ENCODE data around the gene PLAGL1.

The PLAGL1 gene

DNA sequence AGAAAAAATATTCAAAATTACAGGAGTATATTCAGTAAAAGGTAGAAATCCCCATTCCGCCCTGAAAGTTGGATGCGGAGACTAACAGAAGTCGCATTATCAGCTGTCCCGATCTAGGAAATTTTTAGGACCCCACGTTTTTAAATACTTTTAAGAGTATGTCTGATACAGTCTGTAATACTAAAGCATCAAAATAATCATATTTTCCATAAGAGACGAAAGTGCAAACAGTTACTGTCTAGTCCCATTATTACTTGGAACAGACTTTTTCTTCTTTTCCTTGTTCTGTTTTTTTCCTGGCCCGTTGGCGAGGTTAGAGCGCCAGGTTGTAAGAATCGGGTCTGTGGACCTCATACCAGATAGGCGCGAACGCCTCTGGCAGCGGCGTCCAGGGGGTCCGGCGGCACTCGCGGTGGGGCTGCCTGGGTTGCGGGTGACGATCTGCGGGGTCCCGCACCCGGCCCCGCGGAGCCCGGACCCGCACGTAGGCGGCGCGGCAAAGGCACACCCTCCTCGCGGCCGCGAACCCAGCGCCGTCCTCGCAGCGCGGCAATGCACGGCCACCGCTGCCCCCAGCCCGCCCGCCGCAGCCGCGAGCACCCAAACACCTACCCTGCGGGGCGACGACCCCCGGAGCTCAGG is 460 bp downstream of the PLAGL1 start:
- no peak for DNase-seq

DNA sequence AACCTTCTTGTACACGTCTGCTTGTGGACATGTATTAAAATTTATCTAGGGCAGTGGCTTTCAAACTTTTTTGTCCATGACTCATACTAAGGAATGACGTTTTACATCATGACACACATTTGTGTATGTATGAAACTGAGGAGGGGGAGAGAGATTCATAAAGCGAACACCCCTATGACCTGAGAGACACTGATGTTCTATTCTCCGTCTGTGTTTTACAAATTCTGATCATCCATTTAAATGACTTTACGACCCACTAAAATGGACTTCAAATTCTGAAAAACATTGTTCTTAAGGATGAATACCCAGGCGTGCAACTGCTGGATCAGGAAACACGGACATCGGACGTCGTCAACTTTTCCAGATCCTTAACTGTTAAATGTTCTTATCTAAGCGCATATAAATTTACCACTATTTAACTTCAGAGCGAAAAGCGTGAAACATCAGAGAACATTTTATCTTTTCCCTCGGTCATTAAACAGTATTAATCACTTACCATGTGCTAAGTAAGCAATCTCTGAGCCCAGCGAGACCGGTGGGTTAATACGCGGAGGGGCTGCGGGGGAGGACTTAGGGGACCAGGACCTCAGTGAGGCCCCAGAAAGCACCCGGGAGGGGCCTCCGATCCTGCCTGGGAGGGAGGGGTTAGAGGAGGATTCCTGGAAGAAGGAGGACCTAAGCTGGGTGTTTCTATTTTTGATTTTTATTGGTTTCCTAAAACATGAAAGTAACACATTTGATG is 1.2 kb downstream of the PLAGL1 start:
- peak; percentile 74 for DNase-seq

DNA sequence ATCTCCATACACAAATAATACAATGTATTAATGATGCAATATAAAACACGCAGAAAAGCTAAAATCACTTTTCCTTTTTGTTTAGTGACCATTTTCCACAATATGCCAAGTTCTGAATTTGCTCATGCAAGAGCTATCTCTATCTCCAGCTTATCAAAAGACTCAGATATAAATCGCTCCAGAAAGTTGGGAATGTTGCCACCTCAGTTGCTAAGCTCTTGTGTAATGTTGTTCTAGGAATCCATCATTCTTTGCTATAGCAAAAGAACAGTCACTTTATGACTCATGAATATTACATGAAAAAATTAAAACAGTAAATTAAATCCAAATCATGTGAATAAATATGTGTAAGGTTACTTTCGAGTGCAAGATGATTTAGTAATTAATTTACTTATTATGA is 8.7 kb downstream of the PLAGL1 start:
- DNase-seq, result peak; percentile 61

DNA sequence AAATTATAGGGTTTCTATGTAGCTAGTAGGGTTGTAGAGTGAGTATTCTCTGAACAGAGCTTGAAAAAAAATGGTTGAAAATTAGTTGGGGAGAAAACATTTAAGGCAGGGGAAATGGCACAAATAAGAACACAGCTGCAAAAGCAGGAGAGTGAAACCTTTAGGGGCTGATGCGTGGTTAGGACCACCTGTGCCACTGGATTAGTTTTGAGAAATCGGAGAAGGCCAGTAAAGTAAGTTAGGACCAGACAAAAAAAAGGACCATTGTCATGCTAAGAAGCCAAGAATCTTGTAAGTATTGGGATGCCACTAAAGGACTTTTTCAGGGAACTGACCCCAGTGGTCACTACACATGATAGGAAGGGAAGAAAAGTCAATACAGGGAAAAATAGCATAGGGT is 9.4 kb downstream of the PLAGL1 start:
- DNase-seq, result no peak

DNA sequence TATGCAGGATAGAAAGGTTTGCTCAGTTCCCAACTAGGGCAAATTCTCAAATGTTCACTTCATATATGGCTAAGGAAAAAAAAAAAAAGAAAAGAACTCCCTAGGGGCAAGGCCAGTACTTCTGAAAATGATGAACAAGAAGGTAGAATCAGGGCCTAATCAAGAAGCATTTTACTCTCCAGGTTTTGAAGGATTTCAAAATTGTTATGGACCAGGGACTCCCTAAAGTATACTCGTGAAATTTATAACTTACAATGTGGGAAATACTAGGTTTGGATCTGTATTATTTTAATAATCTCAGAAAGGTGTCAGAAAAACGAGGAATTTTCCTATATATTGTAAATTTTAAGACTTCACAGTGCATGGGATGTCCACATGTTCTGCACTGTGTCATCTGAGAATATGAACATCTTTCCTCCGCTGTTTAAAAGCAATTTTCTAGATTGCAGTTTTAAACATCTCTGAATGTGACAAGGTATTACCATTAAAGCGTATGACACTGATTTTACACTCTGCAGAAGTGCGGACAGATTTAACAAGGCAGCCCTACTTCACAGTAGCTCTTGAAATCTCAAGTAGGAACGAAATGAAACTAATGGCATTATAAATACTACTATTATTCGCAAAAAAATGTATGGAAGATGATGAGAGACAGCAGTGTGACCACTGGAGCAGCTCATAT is 14.0 kb downstream of the PLAGL1 start:
- no peak for DNase-seq

DNA sequence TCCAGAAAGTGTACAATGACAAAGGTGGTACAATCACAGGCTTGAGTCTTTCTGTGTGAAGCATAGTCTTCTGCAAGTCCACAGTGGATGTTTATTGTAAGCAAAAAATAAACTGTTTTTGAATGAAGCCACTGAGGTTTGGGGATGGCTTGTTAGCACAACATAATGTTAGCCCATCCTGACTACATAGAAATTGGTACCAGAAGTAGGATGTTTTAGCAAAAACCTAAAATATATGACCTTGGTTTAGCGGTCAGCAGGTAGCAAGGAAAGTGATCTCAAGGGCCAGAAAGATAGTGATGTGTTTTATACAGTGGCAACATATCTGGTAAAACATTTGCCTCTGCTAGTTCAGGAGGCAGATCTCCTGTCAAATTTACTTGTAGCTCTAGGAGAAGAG is 15.8 kb downstream of the PLAGL1 start:
- no peak for DNase-seq

DNA sequence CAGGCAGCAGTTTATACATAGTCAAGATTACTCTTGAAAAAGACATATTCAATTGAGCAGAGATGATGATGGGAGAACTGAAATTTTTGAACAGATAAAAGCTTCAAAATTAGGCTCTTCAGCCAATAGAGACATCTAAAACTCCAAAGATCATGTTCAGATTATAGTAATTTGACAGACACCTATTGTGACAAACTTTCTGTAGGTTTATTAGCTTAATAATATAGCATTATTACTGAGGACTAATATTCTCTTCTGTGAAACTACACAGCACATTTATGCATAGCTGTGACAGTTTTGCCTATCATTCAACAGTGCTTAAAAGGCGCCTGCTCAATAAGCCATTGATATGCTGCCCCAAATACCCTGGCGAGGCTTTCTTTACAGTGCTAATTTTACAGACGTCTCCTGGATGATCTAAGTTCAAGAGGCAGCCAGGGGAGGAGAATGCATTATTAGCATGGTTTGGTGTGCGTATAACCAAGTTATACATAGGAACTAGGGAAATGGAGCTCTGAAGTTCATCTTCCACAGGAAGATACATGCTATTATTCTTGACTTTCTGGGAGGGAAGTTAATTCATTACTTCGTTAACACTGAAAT is 21.5 kb downstream of the PLAGL1 start:
- no peak for DNase-seq

DNA sequence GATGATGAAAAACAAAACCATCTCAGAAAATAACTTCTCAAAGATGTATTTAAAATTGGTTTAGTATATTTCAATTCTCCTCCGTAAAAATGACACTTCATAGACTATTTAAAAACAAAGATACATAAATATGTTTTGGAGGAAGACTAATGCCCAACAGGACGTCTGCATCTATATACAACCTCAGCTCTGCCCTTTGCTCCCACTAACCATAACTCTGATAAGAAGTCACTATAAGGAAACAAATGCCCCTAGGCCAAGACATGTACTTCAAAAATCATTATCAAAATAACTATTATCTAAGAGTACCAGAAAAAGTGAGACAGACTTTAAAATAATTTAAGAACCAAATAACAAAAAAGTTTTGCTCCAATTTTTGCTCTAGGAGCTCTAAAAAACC is 23.4 kb downstream of the PLAGL1 start:
- no peak for DNase-seq

DNA sequence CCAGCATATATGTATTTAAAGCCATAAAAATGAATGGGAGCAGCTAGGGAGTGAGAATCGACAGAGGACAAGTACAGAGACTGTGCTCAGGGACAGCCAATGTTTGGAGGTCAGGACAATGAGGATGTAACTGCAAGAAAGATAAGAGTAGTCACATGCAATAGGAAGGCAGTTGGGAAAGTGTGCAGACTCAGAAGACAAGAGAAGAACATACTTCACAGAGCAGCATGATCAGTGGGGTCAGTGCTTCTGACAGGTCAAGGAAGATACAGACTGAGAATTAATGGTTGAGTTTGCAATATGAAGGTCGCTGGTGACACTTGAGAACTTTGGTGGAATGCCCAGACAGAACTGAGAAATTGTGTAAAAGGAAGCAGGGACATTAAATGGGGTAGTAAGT is 25.1 kb downstream of the PLAGL1 start:
- DNase-seq, result no peak

DNA sequence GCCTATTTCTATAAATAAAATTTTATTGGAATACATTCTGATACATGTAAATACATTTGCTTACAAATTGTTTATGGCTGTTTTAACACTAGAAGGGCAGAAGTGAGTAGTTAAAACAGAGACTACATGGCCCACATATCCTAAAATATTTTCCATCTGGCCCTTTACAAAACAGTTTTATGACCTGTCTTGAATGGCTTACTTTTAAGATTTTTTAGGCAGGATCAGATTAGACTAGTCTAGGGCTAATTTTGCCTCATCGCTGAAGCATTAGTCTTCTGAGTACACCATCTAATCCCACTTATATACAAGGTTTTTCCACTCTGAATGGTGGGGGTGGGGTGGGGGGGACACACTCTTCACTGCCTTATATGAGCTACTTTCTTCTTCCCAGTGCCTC is 27.1 kb downstream of the PLAGL1 start:
- no peak for DNase-seq

DNA sequence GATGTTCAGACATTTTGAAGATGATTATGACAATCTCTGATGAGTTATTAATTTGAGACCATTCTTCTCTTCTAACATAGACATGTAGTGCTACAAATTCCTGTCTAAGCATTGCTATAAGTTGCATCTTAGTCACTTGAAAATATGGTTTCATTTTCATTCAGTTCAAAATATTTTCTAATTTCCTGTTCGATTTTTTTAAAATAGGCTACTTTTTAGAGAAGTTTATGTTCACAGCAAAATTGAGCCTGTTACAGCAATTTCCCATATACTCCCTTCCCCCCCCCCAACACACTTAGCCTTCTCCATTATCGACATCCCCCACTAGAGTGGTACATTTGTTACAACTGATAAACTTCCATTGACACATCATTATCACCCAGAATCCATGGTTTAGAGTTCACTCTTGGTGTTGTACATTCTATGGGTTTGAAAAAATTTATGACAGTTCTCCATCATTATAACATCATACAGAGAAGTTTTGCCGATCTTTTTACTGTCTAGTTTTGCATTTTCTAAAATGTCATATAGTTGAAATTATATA is 31.2 kb downstream of the PLAGL1 start:
- no peak for DNase-seq

DNA sequence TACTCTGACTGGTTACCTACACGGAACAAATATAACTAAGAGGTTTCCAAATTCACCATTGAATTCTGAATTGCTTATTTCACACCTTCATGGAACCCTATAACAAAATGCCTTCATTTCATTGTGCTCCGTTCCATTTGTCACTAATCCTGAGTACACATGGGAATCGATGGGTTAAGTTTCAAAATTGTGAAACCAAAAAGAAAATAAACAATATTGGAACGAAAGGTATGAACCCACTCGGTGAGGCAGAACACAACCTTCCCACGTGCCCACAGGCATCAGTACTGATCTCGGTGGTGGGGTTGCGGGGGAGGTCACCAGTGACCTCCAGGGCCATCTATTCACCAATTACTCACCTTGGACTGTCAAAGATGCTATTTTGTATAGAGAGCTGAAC is 34.0 kb downstream of the PLAGL1 start:
- DNase-seq, result no peak

DNA sequence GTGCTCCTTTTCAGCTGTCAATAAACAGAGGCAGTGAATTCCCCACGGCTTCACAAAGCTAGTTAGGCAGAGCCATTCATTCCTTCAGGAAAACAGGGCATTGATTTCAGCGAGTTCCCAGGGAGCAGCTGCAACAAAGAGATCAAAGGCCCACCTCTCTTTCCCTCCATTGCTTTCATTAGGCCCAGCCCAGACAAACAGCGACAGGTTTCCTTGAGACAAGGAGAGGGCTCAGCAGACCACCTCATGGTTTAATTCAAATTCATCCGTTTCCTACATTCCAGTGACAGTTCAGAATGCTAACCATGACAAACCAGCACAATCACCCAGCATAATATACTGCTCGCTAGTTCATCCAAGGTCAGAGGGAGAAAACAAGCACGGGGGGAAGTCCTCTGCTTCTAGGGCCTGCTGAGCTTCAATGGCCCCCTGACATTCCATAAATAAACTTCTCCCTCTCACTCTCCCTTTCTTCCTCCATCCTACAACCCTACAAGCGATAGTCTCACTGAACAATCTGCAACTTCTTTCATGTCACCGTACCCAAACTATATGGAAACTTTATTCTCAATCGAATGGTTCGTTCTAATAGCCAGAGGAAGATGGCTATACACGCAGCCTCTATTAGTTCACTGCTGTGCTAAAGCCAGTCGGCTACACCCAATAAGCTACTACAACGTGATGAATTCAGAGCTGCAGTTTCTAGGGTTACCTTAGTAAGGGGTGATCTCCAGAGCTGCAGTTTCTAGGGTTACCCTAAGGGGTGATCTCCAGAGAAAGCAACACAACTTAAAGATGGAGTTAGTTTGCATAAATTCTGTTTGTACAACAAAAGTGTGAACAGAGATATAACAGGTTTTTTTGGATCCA is 34.7 kb downstream of the PLAGL1 start:
- DNase-seq, result no peak

DNA sequence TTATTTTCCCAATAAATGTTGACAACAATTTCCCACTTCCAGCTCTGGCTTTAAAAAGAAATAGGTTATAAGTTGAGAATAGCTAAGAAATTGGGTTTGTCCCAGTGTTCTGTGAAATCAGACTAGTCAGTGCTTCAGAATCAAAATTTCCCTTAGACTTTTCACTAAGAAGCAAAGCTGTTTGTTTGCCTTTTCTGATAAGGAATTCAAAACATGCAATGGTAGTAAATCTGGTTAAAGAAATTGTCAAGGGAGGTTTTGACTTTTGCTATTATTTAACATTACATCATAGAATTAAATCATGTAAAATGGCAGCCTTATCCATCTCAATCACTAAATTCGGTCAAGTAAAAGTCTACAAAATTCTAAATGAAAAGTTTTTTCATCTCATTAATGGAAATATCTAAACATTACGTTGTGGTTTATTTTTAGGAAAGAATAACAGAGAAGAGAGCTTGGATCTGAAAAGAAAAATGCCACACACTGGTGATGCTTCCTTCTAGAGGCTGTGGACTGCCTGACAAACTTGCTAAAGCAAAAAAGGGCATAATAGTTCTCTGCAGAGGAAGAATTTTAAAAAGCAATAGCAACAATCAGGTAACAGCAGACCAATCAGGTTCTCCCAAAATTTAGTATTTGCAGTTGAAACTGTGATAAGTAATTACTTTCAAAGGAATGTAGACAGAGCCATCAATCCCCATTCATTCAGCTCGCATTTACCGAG is 36.4 kb downstream of the PLAGL1 start:
- no peak for DNase-seq

DNA sequence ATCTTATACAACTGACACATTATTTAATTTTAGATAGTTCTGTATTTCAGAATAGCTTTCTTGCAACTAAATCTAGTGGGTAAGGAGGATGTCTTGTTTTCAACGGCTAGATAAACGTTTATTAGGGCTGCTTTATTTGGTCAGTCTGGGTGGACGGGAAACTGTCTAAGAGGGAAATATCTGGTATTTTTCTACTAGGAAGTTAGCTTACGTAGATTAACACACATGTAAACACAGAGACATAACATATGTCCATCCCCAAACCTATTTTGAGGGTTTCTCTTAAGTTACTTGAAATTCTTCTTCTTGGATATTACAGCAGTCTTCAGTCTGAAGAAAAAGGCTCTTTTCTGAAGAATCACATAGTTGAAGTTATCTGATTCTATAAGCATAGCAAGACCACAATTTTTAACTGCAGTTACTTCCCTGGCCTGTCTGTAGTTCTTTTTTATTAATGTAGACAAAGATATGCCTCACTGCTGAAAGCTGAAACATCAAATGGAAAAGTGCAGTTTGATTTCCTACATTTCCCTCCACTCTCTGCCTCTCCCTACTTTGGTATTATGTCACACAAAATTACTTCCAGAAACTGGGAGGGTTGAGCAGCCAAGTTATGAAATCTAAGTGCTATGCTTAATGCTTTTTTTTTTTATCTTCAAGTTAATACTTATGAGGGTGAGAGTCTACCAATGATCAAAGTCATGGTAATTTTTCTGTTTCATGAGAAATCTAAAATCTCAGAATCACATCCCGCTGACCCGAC is 37.4 kb downstream of the PLAGL1 start:
- peak; percentile 17 for DNase-seq

DNA sequence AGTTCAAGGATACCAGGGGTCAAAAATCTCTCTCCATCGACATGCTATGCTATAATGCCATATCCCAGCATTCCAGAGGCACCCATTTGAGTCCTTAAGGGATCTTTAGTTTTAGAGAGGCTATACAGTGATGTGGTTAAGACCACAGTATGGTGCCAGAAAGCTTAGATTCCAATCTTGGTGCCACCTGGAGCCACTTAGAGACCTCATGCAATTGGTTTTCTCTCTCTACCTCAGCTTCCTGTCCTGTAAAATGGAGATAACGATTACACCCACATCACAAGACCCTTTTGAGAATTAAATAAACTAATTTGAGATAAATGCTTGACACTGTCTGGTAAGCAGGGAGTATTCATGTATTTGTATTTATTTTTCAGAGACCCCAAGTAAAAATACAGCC is 39.0 kb downstream of the PLAGL1 start:
- no peak for DNase-seq

DNA sequence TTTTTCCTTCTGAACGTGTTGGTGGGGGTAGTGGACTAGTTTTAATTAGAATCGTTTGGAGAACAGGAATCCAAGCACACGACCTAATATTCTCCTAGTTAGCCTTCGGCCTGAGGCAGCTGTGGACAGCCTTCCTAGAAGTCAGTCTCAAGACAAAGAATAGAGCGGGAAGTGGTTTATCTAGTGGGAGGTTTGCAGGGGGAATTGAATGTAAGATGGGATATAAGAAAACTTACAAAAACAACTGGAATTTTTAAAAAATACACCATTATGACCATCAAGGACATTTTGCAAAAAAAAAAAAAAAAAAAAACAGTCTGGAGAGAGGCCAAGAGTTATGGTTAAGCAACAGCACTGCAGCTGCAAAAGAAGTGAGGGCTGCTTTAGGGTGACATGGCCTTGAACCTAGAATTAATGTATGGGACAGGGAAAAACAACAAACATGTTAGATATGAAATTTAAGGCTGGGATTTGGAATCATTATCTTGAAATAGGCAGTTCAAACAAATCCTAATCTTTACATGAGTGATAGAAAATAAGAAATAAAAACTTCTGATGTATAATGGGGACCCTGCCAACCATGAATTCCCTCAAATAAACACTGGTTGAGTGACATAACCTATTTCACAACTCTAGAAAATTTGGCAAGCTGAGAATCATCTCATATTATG is 40.2 kb downstream of the PLAGL1 start:
- peak; percentile 39 for DNase-seq

DNA sequence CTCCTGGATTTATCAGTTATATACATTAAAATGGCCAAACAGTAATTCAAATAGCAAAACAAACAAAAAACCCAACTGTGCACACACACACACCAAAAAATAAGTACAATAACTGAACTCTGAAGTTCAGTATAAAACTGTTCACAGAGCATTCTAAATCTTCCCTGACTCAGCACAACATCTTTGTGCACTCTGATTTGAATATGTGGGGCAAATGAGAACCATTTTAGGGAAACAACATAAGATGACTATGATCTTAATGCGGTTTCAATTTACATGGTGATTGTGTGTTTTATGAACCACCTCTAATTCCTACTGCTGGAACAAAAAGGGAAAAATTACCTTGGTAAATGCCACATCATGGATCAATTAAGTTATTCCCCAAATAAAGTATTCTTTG is 41.7 kb downstream of the PLAGL1 start:
- no peak for DNase-seq

DNA sequence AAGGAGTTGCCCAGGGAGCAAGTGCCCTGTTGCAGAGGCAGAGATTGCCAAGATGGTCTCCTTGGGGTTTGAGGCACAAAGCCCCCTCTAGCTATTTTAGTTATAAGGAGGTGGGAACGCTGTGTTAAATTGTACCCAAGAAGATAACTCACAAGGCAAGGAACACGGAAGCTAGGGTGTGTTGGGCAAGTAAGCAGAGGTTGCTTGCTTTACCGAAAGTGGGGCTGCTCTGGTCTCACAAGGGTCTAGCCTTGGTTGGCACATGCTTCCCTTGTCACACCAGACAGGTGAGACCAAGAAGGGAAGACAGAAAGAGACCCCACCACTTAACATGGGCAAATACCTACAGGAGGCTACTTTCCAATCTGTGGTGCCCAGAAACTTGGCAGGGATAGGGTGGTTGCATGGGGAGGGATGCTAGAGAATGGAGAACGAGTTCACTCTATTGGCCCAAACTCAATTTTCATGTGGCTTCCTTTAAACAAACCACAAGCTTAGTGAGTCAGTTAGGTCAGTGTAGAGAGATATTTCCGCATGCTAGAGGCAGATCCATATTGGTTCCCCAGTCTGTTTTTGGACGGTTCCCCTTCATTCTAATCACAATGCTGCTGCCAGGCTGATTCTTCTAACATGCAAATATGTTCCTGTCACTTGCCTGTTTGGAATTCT is 42.4 kb downstream of the PLAGL1 start:
- DNase-seq, result peak; percentile 64

DNA sequence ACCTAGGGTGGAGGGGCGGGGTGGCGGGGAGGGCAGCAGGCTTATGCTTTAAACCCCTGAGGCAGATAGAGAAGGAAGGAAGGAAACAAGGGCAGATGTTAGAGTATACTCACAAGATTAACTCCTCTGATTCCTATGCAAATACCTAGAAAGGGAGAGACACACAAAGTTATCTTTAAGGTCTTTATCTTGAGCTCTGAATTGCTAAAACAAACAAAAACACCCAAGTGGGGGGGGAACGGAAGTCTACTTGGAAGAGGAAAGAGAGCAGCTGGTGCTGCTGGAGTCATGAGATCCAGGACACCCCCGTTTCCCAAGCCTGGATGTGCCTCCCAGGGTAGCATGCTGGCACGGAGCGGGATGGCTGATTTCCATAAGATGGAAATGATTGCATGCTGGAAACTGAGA is 43.4 kb downstream of the PLAGL1 start:
- no peak for DNase-seq

Measured in fibroblast of skin of right quadriceps (primary cell).